Measurements from ENCODE around the gene PEMT. TPM values are rescaled to one million over a fixed set of nuclear protein-coding genes. Genes with fewer than 3 reads are reported as not detected.

PEMT gene
- total RNA-seq, 1 donor from 2014 or later = 690 TPM

DNA sequence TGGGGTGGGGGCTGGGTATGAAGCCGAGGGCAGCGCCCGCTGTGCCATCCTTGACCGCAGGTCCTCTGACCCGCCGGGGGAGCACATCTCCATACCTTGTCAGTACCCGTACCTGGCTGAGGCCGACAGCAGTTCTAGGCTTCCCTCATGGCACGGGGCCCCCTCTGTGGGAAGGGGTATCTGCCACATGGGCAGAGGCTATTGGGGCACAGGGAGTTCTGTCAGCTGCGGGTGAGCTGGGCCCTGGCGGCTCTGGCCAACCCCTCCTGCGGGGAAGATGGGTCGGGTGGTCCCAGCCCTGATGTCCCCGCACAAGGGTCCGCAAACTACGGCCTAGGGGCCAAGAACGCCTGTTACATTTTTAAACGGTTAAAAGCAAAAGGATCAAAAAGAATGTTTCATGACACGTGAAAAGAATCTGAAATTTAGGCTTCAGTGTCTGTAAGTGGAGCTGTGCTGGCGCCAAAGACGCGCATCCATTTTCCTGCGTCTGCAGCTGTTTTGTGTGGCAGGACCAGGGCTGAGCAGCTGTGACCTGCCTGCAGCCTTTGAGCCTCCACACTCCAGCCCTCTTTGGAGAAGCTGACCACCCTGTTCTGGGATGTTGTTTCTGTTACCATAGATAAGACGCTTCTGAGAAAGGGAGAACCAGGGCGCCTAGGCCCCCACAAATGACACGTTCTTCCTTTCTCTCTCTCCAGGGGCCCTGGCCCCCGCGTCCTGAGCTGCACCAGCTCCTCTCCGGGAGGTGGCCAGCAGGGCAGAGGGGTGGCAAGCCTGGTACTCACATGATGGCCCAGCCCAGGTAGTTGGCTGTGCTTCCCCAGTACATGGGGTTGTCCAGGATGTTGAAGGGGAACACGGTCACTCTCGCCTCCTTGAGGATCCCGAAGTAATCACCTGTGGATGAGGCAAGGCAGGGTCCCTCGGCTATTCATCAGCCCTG, 82.6 kb downstream of the PEMT start:
- intact Hi-C loops (cut with DNase I) = no loop called here
- no peaks in the 10 kb centered on the region for H3K27me3 ChIP-seq
- H3K36me3 ChIP-seq = no peaks in the 10 kb centered on the region
- H3K9me3 ChIP-seq = no peaks in the 10 kb centered on the region
- no peak overlapping the region for H3K4me3 ChIP-seq
- no peak for DNase-seq (ENCODE audit: low spot score in 2 of 2)
- TF ChIP-seq, protein P1, sequence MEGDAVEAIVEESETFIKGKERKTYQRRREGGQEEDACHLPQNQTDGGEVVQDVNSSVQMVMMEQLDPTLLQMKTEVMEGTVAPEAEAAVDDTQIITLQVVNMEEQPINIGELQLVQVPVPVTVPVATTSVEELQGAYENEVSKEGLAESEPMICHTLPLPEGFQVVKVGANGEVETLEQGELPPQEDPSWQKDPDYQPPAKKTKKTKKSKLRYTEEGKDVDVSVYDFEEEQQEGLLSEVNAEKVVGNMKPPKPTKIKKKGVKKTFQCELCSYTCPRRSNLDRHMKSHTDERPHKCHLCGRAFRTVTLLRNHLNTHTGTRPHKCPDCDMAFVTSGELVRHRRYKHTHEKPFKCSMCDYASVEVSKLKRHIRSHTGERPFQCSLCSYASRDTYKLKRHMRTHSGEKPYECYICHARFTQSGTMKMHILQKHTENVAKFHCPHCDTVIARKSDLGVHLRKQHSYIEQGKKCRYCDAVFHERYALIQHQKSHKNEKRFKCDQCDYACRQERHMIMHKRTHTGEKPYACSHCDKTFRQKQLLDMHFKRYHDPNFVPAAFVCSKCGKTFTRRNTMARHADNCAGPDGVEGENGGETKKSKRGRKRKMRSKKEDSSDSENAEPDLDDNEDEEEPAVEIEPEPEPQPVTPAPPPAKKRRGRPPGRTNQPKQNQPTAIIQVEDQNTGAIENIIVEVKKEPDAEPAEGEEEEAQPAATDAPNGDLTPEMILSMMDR (IDR thresholded peaks at IDR 0.05) = no peak
- H3K4me1 ChIP-seq = peaks cover 0 to 9% of the 10 kb centered on the region in 2 donors
- no peak overlapping the region for H3K27ac ChIP-seq

DNA sequence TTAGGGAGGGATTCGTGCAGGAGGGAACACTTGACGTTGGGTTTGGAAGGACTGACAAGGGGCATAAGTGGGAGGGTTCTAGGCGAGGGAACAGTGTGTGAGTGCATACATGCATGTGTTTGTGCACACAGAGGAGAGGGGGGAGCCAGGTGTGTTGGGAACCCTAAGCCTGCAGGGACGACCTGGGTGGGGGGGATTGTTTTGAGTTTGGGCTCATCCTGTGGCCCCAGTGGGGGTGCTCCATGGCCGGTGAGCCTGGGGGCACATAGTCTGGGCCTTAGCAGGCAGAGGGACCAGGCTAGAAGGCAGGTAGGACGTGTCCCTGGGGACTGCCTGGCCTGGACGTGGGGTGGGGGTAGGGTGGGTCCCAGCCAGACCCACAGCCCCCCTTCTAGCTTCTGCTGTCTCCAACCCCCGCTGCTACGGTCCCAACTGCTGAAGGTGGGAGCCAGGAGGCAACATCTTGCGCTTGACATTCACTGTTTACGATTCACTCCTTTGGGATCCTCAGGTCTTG, 83.4 kb downstream of the PEMT start:
- H3K9me3 ChIP-seq = no peaks in the 10 kb centered on the region
- no peak overlapping the region for H3K27ac ChIP-seq
- DNase-seq (ENCODE audit: low spot score in 2 of 2) = no peak
- intact Hi-C loops (cut with DNase I) = no loop called here
- no peaks in the 10 kb centered on the region for H3K27me3 ChIP-seq
- H3K4me3 ChIP-seq = no peak overlapping the region
- H3K36me3 ChIP-seq = no peaks in the 10 kb centered on the region
- TF ChIP-seq, protein P1 (IDR thresholded peaks at IDR 0.05) = no peak
- H3K4me1 ChIP-seq = peaks cover 0 to 9% of the 10 kb centered on the region in 2 donors

DNA sequence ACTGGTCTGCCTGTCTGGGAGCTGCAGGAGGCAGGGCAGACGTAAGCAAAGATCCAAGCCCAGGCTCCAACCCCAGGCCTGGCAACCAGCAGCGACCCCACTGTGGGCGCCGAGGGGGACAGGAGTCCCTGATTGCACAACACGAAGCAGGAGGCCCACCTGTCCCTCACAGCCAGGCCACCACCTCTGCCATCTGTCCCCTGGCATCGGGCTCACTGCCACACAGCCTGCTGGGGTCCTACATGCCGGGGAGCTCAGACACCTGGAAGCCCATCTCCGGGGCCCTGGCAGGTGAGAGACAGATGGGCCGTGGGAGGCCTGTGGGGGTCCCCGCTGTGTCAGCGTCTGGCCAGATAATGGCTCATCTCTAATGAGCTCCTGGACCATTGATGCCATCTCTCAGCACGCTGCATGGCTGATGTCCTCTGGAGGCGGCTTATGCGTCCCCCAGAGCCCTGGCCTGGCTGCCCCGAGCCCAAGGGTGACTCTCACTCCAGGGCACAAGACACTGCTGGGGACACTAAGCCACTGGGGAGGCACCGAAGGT, 84.0 kb downstream of the PEMT start:
- intact Hi-C loops (cut with DNase I) = no loop called here
- no peak overlapping the region for H3K4me3 ChIP-seq
- peaks cover 0 to 9% of the 10 kb centered on the region in 2 donors for H3K4me1 ChIP-seq
- H3K9me3 ChIP-seq = no peaks in the 10 kb centered on the region
- TF ChIP-seq, protein P1 (IDR thresholded peaks at IDR 0.05) = no peak
- H3K27me3 ChIP-seq = no peaks in the 10 kb centered on the region
- H3K36me3 ChIP-seq = no peaks in the 10 kb centered on the region
- DNase-seq (ENCODE audit: low spot score in 2 of 2) = no peak
- no peak overlapping the region for H3K27ac ChIP-seq

DNA sequence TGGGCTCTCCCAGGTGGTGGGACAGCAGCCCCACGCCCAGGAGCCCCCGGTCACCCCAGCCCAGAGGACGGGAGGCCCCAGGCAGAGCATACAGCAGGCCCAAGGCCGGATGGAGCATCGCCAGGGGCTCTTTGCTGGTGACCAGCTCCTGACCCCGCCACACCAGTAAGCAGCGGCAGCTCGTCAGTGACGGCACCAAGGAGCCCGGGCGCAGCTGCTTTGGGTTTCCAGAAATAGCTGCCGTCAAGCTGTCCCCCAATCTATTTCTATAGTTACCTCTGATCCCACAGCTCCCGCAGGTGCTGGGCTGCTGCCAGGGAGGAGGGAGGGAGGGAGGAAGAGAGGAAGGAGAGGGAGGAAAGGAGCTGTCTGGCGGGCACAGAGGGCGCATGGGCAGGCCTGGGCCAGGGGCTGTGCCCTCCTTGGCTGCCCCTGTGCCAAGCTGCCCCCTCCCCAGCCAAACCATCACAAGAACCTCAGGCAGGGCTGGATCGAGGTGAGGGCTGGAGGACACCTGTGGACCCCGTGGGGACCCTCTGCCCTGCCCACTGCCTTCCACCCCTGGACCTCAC, 84.5 kb downstream of the PEMT start:
- H3K9me3 ChIP-seq = no peaks in the 10 kb centered on the region
- no peaks in the 10 kb centered on the region for H3K27me3 ChIP-seq
- intact Hi-C loops (cut with DNase I) = no loop called here
- H3K4me3 ChIP-seq = no peak overlapping the region
- DNase-seq (ENCODE audit: low spot score in 2 of 2) = no peak
- H3K27ac ChIP-seq = no peak overlapping the region
- peaks cover 0 to 3% of the 10 kb centered on the region in 2 donors for H3K4me1 ChIP-seq
- TF ChIP-seq, protein P1 (IDR thresholded peaks at IDR 0.05) = no peak
- H3K36me3 ChIP-seq = no peaks in the 10 kb centered on the region

DNA sequence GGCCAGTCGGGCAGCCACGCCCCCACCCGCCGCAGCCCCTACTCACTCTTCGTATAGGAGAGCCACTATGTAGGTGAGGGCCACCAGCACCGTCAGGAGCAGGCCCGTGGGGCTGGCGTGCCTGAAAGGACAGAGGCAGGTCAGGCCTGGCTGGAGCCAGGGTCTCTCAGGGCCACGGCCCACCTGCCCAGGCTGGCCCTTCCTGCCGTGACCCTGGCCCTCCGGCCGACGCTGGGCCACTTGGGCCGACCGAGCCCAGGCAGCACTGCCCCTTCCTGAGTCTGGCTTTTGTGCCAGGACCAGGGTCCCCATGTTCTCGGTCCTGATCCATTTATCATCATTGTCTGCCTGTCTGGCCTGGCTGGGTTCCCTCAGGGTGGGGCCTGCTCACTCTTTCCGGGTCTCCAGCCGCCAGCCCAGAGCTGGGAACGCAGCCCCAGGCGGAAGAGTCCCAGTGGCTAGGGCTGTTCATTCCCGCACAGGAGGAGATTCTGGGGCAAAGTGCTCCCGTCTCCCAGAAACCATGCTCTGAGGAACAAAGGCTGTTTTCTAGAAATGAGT, 85.2 kb downstream of the PEMT start:
- Histone ChIP-seq H3K9me3 (no peaks in the 10 kb centered on the region), H3K27ac (no peak overlapping the region), H3K4me1 (no peaks in the 10 kb centered on the region), H3K27me3 (no peaks in the 10 kb centered on the region), H3K4me3 (no peak overlapping the region), H3K36me3 (no peaks in the 10 kb centered on the region)
- TF ChIP-seq, protein P1 (IDR thresholded peaks at IDR 0.05) = no peak
- DNase-seq (ENCODE audit: low spot score in 2 of 2) = no peak
- intact Hi-C loops (cut with DNase I) = no loop called here
